Measurements from ENCODE around the gene SFXN5. TPM values are rescaled to one million over a fixed set of nuclear protein-coding genes. Genes with fewer than 3 reads are reported as not detected.

The SFXN5 gene
- total RNA-seq, 6 experiments from 2014 or later: 33.1 to 73.4 (median 56.6) TPM

DNA sequence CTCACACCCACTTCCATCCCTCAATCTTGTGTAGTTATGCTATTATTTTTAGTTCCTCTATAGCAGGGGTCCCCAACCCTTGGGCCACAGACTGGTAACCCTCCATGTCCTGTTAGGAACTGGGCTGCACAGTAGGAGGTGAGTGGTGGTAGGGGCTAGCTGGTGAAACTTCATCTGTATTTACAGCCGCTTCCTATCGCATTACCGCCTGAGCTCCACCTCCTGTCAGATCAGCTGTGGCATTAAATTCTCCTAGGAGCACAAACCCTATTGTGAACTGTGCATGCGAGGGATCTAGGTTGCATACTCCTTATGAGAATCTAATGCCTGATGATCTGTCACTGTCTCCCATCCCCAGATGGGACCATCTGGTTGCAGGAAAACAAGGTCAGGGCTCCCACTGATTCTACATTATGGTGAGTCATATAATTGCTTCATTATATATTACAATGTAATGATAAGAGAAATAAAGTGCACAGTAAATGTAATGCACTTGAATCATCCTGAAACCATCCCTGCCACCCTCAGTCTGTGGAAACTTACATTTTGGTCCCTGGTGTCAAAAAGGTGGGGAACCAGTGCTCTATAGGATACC lies 42.9 kb upstream of the SFXN5 start:
- WGBS (ENCODE audit: insufficient coverage, low coverage, low lambda C conversion rate, missing lambda C conversion rate): 93% methylated on average over 3 of the region's 4 CpGs
- ATAC-seq (no peak), DNase-seq (peak in 1 of 3 donors; percentile 17)
- H3K9me3 ChIP-seq: no peaks in the 10 kb centered on the region
- no peak overlapping the region for H3K4me3 ChIP-seq
- no peaks in the 10 kb centered on the region for H3K36me3 ChIP-seq
- peaks cover 0 to 12% (median 0%) of the 10 kb centered on the region in 4 donors for H3K4me1 ChIP-seq
- no peak overlapping the region for H3K27ac ChIP-seq
- TF ChIP-seq, protein P1, sequence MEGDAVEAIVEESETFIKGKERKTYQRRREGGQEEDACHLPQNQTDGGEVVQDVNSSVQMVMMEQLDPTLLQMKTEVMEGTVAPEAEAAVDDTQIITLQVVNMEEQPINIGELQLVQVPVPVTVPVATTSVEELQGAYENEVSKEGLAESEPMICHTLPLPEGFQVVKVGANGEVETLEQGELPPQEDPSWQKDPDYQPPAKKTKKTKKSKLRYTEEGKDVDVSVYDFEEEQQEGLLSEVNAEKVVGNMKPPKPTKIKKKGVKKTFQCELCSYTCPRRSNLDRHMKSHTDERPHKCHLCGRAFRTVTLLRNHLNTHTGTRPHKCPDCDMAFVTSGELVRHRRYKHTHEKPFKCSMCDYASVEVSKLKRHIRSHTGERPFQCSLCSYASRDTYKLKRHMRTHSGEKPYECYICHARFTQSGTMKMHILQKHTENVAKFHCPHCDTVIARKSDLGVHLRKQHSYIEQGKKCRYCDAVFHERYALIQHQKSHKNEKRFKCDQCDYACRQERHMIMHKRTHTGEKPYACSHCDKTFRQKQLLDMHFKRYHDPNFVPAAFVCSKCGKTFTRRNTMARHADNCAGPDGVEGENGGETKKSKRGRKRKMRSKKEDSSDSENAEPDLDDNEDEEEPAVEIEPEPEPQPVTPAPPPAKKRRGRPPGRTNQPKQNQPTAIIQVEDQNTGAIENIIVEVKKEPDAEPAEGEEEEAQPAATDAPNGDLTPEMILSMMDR (IDR thresholded peaks at IDR 0.05): no peak
- TF ChIP-seq POLR2A (IDR thresholded peaks at IDR 0.05): no peak
- intact Hi-C loops (cut with DNase I): no loop called here
- H3K27me3 ChIP-seq: no peaks in the 10 kb centered on the region

DNA sequence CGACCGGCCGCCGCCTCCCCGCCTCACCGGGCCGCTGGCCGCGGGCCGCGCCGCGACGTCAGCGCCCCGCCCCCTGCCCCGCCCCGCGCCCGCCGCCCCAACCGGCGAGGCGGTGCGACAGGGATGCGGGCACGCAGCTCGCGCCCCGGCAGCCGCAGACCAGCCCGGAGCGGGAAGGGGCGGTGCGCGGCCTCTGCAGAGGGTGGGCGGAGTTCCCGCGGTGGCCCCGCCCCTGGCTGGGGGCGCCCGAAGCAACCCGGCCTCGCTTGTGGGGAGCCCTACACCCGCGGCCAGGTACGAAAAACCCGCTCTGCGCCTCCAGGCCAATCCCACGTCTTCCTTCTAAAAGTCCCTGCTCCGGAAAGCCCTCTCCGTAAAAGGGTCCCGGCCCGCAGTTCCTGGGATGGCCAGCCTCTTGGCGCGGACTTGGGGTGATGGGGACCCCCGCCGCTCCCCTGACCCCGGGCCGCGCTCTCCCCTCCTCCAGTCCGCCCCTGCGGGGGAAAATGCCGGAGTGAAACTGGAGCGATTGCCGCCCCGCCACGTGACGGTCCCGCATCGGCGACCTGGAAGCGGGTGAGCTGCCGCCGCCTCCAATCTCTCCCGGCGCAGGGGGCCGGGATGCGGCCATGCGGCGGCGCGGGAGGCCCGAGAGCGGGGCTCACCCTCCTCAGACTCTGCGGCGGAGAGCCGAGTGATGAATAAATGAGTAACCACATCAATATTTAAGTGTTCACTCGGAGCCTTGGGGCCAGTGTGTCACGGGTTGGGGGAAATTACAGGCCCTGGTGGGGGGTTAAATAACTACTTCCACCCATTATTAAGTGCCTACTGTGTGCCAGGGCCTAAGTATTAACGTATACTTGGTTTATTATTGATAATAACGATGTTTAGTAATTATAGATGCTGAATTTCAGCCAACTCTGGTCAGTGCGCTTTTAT lies 41.7 kb upstream of the SFXN5 start, which contains the start of gene RAB11FIP5:
Gene RAB11FIP5, minus strand, starts transcription at position 36 of the 942 bp plus-strand sequence. CDS start 171 bp downstream, outside the sequence.
- DNase-seq (peak; percentile 82 to 88 (median 84)), ATAC-seq (peak; percentile 89 to 95 (median 92))
- peak; percentile 6 for TF ChIP-seq POLR2A (IDR thresholded peaks at IDR 0.05)
- TF ChIP-seq, protein P1 (IDR thresholded peaks at IDR 0.05): peak in 1 of 4 donors; percentile 2
- H3K4me1 ChIP-seq: peaks cover 0 to 12% (median 0%) of the 10 kb centered on the region in 4 donors
- 5% methylated on average over 25 of the region's 93 CpGs for WGBS (ENCODE audit: insufficient coverage, low coverage, low lambda C conversion rate, missing lambda C conversion rate)
- no peaks in the 10 kb centered on the region for H3K27me3 ChIP-seq
- H3K9me3 ChIP-seq: no peaks in the 10 kb centered on the region
- no peaks in the 10 kb centered on the region for H3K36me3 ChIP-seq
- H3K27ac ChIP-seq: peak within 1 kb of the TSS; percentile 55 to 85 (median 69)
- peak within 1 kb of the TSS; percentile 81 to 91 (median 88) for H3K4me3 ChIP-seq
- intact Hi-C loops (cut with DNase I): no loop called here

DNA sequence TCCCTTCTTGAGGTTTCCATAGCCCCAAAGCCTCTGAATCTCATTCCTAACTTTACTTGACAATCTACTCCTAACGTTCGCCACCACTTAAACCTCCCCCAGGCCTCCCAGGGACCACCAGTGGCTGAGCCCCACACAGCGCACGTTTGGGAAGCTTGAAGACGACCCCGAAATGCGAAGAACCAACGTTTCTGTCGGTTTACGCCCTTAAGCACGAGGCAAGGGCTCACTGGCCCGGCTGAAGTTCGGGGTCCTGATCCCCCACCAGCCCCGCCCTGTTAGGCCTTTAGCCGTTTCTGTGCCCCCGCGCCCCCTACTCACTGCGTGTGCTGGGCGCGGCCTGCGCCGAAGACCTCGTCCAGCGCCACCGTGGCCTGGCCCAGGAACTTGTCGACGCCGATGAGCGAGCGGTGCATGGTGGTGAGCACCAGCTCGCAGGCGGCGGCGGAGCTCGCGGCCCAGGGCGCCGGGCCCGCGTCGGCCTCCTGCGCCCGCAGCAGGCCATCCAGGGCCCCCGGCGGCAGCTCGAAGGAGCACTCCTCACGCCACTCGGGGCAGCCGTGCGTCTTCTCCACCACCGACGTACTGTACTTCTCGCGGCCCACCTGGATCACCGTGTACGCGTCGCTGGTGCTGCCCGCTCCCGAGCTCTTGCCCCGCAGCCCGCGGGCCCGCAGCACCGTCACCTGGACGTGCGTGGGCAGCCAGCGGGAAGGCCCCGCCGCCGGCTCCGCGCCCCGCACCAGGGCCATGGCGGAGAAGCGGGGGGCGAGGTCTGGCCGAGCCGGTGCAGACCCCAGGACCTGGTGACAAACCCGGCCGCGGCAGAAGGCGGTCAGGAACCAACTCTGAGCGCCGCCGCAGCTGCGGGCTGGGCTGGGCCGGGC lies 40.8 kb upstream of the SFXN5 start:
- peak; percentile 5 to 37 (median 12) for ATAC-seq
- Histone ChIP-seq H3K36me3 (no peaks in the 10 kb centered on the region), H3K4me3 (peak overlapping the region; percentile 81 to 91 (median 88)), H3K27me3 (no peaks in the 10 kb centered on the region), H3K4me1 (peaks cover 0 to 12% (median 0%) of the 10 kb centered on the region in 4 donors), H3K27ac (peak overlapping the region; percentile 29 to 81 (median 69)), H3K9me3 (no peaks in the 10 kb centered on the region)
- peak in 1 of 3 donors; percentile 49 for DNase-seq
- intact Hi-C loops (cut with DNase I): no loop called here
- peak; percentile 49 for TF ChIP-seq POLR2A (IDR thresholded peaks at IDR 0.05)
- TF ChIP-seq, protein P1 (IDR thresholded peaks at IDR 0.05): no peak
- 26% methylated on average over 13 of the region's 88 CpGs for WGBS (ENCODE audit: insufficient coverage, low coverage, low lambda C conversion rate, missing lambda C conversion rate)

Measured in right lobe of liver (tissue), 6 donors.